GM06990 (cell line): Measurements from ENCODE around the gene SH3TC2.

Experiments used
- DNase-seq: peaks from one replicate; pipeline ENCODE4 v3.0.0-alpha.2; 2011; ENCODE audit not compliant: insufficient read length; ENCODE audit errors: extremely low read depth
- H3K27me3 ChIP-seq: replicated peaks from 2 replicates; pipeline ENCODE4 v1.6.0; 2011; ENCODE audit warnings: low read length; ENCODE audit not compliant: control insufficient read depth, insufficient read depth
- H3K36me3 ChIP-seq: 2 replicates; pipeline ENCODE4 v1.5.1; 2011; ENCODE audit warnings: low read length; ENCODE audit not compliant: control insufficient read depth, insufficient read depth
- H3K4me3 ChIP-seq: replicated peaks from 2 replicates; pipeline ENCODE4 v1.5.1; 2011; ENCODE audit warnings: low read depth, mild to moderate bottlenecking, control low read depth, low read length
- CTCF ChIP-seq: IDR thresholded peaks from 2 replicates; pipeline ENCODE4 v1.5.1; 2011; ENCODE audit warnings: low read length, control low read depth, mild to moderate bottlenecking, inconsistent platforms; ENCODE audit not compliant: insufficient read depth, poor library complexity, severe bottlenecking

Gene SH3TC2

DNA sequence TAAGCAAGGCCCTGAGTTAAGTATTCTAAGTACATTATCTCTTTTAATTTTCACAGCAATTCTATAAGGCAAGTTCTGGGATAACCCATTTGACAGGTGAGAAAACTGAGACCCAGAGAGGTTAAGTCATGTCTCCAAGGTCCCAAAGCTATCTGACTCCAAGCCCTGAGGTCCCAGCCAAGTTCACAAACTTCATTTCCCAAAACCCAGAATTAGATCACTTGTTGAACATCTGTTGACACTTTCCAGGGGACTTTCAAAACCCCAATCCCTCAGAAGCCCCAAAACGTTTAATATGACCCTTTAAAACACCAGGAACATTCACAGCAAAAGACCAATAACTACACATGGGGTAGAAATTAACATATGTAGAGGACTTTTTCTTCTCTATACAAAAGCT, 72.0 kb downstream of the SH3TC2 start:
- Histone ChIP-seq H3K4me3 (no peak overlapping the region), H3K36me3 (no peaks in the 10 kb centered on the region), H3K27me3 (no peaks in the 10 kb centered on the region)
- TF ChIP-seq CTCF = no peak
- no peak for DNase-seq

- Histone ChIP-seq H3K4me3 (no peak overlapping the region), H3K36me3 (no peaks in the 10 kb centered on the region), H3K27me3 (no peaks in the 10 kb centered on the region)
- no peak for TF ChIP-seq CTCF
- DNase-seq = no peak
Observed at GRCh38 chr5:148989567-148989966, 73.3 kb downstream of the SH3TC2 start.

DNA sequence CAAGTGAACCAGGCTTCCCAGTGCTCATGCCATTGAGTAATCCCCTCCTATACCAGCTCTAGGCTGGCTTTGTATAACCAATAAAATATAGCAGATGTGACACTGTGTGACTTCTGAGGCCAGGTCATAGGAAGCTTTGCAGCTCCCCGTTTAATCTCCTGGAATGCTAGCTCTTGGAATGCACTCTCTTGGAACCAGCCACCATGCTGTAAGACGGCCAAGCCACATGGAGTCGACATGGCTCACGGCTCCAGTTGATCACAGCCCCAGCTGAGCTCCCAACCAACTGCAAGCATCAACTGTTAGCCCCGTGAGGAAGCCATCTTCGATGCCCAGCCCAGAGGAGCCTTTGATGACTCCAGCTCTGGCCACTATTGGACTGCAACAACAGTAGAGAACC, 74.5 kb downstream of the SH3TC2 start:
- no peak for DNase-seq
- H3K36me3 ChIP-seq = no peaks in the 10 kb centered on the region
- H3K4me3 ChIP-seq = no peak overlapping the region
- H3K27me3 ChIP-seq = peaks cover 2% of the 10 kb centered on the region; the same call in 1 of the 2 replicates
- TF ChIP-seq CTCF = no peak

- no peak for DNase-seq
- TF ChIP-seq CTCF = no peak
- Histone ChIP-seq H3K36me3 (no peaks in the 10 kb centered on the region), H3K27me3 (peaks cover 2% of the 10 kb centered on the region; the same call in 1 of the 2 replicates), H3K4me3 (no peak overlapping the region)
Observed at GRCh38 chr5:148986636-148987035, 76.2 kb downstream of the SH3TC2 start.

DNA sequence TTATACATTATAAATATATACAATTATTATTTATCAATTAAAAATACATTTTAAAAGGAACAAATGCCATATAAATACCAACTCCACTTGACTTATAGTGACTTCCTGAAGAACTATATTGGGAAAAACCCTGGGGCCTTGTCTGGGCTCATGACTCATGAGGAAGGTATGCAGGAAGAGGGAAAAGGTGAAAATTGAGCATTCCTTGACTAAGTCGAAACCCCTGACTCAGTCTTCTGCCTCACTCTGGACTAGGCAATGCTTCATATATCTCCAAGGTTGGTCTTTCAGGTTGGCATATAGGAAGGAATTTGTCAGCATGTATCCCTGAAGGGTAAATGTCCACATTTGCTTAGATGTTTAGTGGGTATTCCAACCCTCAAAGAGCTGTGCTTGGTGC, 78.5 kb downstream of the SH3TC2 start:
- TF ChIP-seq CTCF = no peak
- Histone ChIP-seq H3K36me3 (no peaks in the 10 kb centered on the region), H3K27me3 (peaks cover 4% of the 10 kb centered on the region), H3K4me3 (no peak overlapping the region)
- no peak for DNase-seq

DNA sequence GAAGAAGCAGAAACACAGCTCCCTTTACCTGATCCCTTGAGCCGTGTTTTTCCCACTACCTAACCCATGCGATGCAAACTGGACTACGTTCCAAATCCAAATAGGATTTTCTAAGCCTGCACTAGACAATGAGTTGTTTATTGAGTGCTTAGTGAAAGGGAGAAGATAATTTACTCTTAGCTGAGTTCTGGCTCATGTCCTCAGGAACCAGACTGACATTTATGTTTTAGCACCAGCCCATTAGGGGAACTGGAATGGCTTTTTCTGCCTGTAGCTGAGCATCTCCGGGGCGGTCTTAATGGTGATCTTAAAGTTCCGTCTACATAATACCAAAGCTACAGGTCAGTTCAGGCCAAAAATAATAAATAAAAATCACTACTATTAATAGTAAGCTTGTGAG, 81.5 kb downstream of the SH3TC2 start:
- TF ChIP-seq CTCF = no peak
- Histone ChIP-seq H3K27me3 (peaks cover 4% of the 10 kb centered on the region), H3K4me3 (no peak overlapping the region), H3K36me3 (no peaks in the 10 kb centered on the region)
- no peak for DNase-seq
